Stimulated activated naive CD8-positive, alpha-beta T cell treated with anti-CD3 and anti-CD28 coated beads, Interleukin-15, Interleukin-2, amounts not matched to agents 100 ng/mL and 50 ng/mL, for 24 hours (primary cell): ENCODE results near the gene ZNF653.
"Not testable (repeated sequence)": the region's sequence is repeated elsewhere in the genome, so short reads cannot be mapped to it uniquely, and the experiment has no call there.

ENCODE experiments used
- H3K27ac Mint-ChIP-seq: one replicate; pipeline ENCODE4 v1.8.0; 2021; ENCODE audit warnings: mild to moderate bottlenecking, mixed read lengths
- H3K27me3 Mint-ChIP-seq: one replicate; pipeline ENCODE4 v1.8.0; 2021; ENCODE audit warnings: mixed read lengths
- H3K36me3 Mint-ChIP-seq: one replicate; pipeline ENCODE4 v1.8.0; 2021; ENCODE audit warnings: low read depth, mixed read lengths
- H3K4me1 Mint-ChIP-seq: one replicate; pipeline ENCODE4 v1.8.0; 2021; ENCODE audit warnings: low read depth, mixed read lengths
- H3K4me3 Mint-ChIP-seq: one replicate; pipeline ENCODE4 v1.8.0; 2021; ENCODE audit warnings: mild to moderate bottlenecking, mixed read lengths
- H3K9me3 Mint-ChIP-seq: one replicate; pipeline ENCODE4 v1.8.0; 2021; ENCODE audit warnings: mixed read lengths

The ZNF653 gene

DNA sequence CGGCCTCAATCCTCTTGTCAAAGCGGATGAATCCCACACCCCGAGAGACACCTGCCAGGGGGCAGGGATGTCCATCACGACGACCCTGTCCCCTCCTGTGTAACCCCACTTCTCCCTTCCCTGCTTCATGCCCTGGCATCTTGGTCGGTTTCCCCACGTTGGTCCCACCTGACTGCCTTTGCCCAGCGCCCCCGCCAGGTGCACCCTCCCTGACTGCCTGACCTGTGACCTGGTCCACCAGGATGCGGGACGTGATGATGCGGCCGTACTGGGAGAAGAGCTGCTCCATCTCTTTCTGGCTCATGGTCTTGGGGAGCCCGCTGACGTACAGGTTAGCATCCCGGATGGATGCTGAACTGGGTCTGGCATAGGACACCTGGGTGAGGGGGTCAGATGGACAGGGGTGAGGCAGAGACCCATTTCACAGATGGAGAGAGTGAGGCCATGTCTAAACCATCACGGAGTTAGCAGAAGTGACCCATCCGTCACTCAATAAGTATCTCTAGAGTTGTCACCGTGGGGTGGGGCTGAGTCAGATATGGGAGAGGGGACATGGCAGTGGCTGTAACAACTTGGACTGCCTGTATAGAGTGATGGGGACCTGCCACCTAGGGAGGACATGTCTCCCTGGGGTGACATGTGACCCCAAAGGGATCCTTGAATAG is 47.3 kb downstream of the ZNF653 start:
- peaks cover 10% of the 10 kb centered on the region for H3K27me3 Mint-ChIP-seq
- H3K4me3 Mint-ChIP-seq: no peak overlapping the region
- H3K27ac Mint-ChIP-seq: no peak overlapping the region
- no peaks in the 10 kb centered on the region for H3K4me1 Mint-ChIP-seq
- no peaks in the 10 kb centered on the region for H3K9me3 Mint-ChIP-seq
- no peaks in the 10 kb centered on the region for H3K36me3 Mint-ChIP-seq

DNA sequence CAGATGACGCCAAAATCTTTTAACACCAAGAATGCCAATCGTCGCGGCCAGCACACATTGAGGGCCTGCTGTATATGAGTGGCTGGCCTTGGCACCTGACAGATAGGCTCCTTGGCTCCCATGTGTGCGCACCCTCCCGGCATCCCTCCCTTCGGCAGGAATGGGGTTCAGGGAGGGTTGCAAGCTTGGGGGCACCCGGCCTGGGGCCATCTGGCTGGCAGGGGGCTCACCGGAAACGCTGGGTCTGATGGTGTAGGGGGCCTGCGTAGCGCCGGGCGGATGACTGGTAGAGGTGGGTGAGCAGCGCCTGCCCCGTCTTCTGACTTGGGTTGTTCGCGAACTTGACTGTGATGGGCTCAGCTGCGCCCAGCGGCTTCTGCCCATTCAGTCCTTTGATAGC is 47.8 kb downstream of the ZNF653 start:
- Mint-ChIP-seq H3K27ac (no peak overlapping the region), H3K4me1 (no peaks in the 10 kb centered on the region), H3K27me3 (peaks cover 10% of the 10 kb centered on the region), H3K4me3 (no peak overlapping the region), H3K9me3 (no peaks in the 10 kb centered on the region), H3K36me3 (no peaks in the 10 kb centered on the region)

DNA sequence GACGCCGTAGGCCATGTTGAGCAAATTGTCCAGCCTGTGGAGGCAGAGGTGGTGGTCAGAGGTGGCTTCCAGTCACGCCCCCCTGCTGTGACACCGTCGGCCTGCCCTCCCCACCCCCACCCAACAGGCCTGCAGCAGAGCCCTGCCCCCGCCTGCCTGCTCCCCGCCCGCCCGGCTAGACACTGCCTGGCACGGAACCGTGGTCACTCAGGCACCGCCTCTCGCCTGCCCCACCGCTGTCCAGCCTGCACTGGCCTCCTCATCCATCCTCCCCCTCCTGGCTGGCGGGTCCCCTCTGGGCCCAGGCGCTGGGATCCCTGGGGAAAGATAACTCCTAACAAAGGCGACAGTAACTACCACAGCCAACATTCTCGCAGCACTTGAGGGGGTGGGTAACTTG is 48.5 kb downstream of the ZNF653 start:
- no peak overlapping the region for H3K4me3 Mint-ChIP-seq
- H3K9me3 Mint-ChIP-seq: no peaks in the 10 kb centered on the region
- H3K27ac Mint-ChIP-seq: no peak overlapping the region
- H3K36me3 Mint-ChIP-seq: no peaks in the 10 kb centered on the region
- H3K4me1 Mint-ChIP-seq: no peaks in the 10 kb centered on the region
- H3K27me3 Mint-ChIP-seq: peaks cover 10% of the 10 kb centered on the region

DNA sequence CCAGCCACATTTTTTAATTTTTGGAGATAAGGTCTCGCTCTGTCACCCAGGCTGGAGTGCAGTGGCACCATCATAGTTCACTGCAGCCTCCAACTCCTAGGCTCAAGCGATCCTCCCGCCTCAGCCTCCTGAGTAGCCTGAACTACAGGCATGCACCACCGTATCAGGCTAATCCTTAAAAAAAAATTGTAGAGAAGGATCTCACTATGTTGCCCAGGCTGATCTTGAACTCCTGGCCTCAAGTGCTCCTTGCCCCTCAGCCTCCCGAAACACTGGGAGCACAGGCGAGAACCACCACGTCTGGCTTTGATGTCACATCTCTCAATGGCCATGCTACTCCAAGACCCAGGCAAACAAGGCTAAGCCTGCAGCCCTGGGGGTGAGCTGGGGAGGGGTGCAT is 49.0 kb downstream of the ZNF653 start:
- H3K4me3 Mint-ChIP-seq: no peak overlapping the region
- no peaks in the 10 kb centered on the region for H3K9me3 Mint-ChIP-seq
- no peak overlapping the region for H3K27ac Mint-ChIP-seq
- peaks cover 10% of the 10 kb centered on the region for H3K27me3 Mint-ChIP-seq
- H3K4me1 Mint-ChIP-seq: no peaks in the 10 kb centered on the region
- H3K36me3 Mint-ChIP-seq: no peaks in the 10 kb centered on the region

DNA sequence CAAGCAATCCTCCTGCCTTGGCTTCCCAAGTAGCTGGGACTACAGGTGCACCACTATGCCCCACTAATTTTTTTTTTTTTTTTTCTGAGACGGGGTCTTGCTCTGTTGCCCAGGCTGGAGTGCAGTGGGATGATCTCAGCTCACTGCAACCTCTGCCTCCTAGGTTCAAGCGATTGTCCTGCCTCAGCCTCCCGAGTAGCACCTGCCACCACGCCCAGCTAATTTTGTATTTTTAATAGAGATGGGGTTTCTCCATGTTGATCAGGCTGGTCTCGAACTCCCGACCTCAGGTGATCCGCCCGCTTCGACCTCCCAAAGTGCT is 50.4 kb downstream of the ZNF653 start:
- H3K36me3 Mint-ChIP-seq, H3K27me3 Mint-ChIP-seq, H3K4me3 Mint-ChIP-seq: not testable (repeated sequence)

DNA sequence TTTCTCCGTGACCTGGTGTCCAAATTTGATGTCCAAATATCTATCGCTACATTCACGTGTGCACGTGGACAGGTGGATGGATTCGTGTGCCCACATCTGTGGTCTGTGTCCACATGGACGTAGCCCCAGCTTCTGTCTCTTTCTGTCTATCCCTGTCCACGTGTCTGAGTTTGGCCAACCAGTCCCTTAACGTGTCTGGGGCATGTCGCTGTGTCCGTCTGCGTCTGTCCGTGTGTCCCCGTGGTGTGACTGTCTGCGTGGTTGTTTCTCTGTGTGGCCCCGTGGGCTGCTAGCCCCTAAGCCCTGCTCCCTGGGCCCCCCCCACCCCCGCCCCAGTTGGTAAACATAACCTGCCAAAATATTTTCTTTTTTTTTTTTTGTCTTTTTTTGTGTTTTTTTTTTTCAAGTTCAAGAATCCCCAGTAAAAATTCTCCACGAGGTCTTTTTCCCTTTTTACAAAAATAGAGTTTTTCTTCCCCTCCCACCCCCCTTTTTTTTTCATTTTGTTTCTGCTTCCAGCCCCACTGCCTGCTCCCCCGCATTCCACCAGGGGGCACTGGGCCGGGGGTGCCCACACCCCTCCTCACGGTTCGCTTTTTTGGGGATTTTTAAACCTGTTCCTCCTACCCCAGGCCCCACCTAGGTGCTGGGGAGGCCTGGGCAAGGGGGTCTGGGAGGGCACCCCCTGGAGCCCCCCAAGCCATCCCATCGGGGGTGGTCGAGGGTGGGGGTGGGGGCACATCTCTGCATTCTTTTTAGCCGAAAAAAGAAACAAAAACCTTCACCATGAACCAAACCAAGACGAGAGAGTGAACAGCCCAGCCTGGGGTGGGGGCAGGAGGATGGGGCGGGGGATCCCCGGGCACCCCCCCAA is 51.9 kb downstream of the ZNF653 start:
- Mint-ChIP-seq H3K27ac (no peak overlapping the region), H3K4me1 (no peaks in the 10 kb centered on the region), H3K9me3 (no peaks in the 10 kb centered on the region), H3K27me3 (no peaks in the 10 kb centered on the region), H3K36me3 (peaks cover 11% of the 10 kb centered on the region), H3K4me3 (no peak overlapping the region)

More for the DNA sequence above, 50.4 kb downstream of the ZNF653 start:
- not testable (repeated sequence) for H3K27ac Mint-ChIP-seq, H3K9me3 Mint-ChIP-seq, H3K4me1 Mint-ChIP-seq

DNA sequence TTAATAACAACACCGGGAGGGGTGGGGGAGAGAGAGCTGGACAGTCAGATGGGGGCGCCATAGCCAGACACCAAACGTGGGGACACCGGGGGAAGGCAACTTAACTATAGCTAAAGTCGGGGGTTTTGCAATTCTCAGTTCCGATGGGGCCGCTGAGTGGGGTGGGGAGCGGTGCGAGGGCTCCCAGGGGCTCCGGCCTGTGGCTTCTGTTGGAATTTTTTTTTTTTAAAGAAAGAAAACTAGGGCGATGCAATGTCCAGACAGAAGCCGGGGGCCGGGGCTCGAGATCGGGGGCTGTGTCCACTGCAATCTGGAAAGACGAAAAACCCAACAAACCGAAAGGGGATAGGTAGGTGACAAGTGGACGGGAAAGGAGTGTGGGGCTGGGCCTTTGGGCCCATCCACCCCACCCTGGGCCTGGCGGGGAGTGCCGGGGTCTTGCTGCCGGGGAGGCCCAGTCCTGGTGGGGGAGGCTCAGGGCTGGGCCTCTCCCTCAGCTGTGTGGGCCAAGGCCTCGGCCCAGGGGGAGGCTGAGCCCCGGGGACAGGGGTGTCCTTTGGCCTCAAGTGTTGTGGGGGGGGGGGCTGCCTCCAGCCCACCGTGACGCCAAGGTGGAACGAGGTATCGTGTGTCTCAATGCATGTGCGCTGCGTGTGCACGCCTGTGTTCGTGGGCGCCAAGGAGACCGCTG is 52.9 kb downstream of the ZNF653 start:
- H3K36me3 Mint-ChIP-seq: peaks cover 11% of the 10 kb centered on the region

DNA sequence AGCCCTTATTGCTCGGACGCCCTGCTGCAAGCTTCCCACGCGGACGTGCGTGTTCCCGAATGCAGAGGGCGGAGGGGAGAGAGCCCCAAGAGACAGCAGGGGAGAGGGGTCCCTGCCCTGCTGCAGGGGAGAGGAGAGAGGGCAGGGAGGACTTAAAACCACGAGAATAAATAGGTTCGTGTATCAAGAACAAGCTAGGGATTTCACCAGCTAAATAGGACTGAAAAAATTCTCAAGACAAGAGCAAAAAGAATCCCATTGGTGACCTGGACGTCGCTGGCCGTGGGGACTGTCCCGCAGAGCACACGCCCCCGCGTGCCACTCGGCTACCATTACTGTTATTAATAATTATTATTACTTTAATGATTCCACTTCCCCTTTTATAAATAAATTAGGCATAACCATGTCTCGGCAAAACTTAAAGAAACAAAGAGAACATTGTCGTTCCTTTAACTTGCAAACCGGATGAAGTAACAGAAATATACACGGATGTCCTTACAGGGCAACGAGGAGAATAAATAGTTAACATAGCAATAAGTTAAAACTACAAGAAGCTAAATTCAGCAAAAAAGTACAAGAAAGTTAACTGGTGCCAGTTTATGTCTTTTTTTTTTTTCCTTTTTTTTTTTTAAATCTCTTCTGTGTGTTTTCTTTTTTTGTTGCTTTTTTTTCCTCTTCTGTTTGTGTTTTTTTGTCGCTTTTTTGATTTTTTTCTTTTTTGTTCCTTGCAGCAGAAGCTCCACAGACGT is 53.6 kb downstream of the ZNF653 start:
- Mint-ChIP-seq H3K27ac (no peak overlapping the region), H3K27me3 (no peaks in the 10 kb centered on the region), H3K9me3 (no peaks in the 10 kb centered on the region), H3K4me1 (no peaks in the 10 kb centered on the region), H3K36me3 (peaks cover 11% of the 10 kb centered on the region), H3K4me3 (no peak overlapping the region)

More for the DNA sequence above, 52.9 kb downstream of the ZNF653 start:
- Mint-ChIP-seq H3K9me3 (no peaks in the 10 kb centered on the region), H3K27me3 (no peaks in the 10 kb centered on the region), H3K4me3 (no peak overlapping the region), H3K4me1 (no peaks in the 10 kb centered on the region), H3K27ac (no peak overlapping the region)

DNA sequence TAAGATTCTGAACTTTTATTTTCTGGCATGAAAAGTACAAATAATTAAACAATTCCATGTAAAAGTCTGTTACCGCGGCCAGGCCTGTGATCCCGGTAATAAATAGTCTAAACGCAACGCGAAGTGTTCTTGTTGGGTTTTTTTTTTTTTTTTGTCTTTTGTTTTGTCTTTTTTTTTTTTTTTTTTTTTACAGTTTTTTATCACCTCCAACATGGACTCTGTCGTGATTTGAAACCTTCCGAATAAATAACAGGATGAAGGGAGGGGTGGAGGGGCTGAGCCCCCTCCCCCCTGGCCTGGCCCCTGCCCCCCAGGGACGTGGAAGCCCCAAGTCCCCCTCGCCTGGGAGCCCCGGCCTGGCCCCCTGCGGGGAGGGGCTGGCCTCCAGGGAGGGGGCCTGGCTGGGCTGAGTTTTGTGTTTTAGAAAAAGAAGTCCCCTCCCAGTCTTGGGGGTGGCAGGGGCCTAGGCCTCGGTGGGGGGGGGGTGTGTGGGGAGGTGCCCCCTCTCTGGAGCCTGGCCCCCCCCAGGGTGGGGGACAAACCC is 54.2 kb downstream of the ZNF653 start:
- no peaks in the 10 kb centered on the region for H3K9me3 Mint-ChIP-seq
- H3K27ac Mint-ChIP-seq: no peak overlapping the region
- H3K27me3 Mint-ChIP-seq: no peaks in the 10 kb centered on the region
- H3K36me3 Mint-ChIP-seq: peaks cover 11% of the 10 kb centered on the region
- no peak overlapping the region for H3K4me3 Mint-ChIP-seq
- no peaks in the 10 kb centered on the region for H3K4me1 Mint-ChIP-seq

DNA sequence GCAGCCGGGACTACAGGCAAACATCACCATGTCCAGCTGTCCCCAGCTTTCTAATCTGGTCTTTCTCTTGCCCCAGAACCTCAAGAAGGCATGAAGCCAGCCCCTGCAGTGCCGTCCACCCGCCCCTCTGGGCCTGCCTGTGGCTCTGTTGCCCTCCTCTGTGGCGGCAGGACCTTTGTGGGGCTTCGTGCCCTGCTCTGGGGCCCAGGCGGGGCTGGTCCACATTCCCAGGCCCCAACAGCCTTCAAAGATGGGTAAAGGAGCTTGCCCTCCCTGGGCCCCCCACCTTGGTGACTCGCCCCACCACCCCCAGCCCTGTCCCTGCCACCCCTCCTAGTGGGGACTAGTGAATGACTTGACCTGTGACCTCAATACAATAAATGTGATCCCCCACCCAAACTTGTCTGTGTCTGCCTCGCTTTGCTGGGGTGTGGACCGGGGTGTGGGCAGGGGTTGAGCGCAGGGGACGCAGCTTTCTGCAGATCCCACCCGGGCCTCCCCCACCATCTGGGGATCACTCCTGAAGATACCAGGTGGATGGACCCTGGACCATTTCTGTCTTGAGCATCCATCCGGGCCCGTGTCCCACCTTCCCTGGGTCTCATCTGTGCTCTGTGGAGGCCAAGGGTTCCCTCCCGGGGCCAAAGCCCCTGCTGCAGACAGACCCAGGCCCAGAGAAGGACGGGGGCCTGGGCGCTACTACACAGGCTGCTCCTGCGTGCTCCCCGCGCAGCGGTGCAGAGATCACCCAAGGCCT is 54.9 kb downstream of the ZNF653 start:
- no peaks in the 10 kb centered on the region for H3K9me3 Mint-ChIP-seq
- H3K4me3 Mint-ChIP-seq: no peak overlapping the region
- H3K36me3 Mint-ChIP-seq: peaks cover 11% of the 10 kb centered on the region
- H3K27ac Mint-ChIP-seq: no peak overlapping the region
- H3K27me3 Mint-ChIP-seq: no peaks in the 10 kb centered on the region
- H3K4me1 Mint-ChIP-seq: no peaks in the 10 kb centered on the region

DNA sequence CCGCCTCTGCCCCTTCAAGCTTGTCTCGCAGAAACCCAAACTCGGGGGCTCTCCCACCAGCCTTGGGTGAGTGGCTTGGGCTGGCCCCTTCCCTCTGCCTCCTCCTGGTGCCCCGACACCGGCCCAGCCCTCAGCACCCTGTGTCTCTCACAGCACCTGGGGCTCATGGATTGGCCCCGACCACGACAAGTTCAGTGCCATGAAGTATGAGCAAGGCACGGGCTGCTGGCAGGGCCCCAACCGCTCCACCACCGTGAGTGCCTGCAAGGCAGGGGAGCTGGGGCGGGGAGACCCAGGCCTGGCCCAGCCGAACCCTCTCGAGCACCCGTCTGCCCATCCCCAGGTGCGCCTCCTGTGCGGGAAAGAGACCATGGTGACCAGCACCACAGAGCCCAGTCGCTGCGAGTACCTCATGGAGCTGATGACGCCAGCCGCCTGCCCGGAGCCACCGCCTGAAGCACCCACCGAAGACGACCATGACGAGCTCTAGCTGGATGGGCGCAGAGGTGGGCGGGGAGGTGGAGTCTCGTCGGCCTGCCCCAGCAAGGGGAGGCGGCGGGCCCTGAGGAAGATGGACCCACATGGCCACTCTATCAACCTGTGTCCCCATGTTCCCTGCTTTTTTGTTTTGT is 56.6 kb downstream of the ZNF653 start:
- Mint-ChIP-seq H3K27ac (no peak overlapping the region), H3K4me1 (no peaks in the 10 kb centered on the region), H3K27me3 (no peaks in the 10 kb centered on the region), H3K4me3 (no peak overlapping the region), H3K9me3 (no peaks in the 10 kb centered on the region), H3K36me3 (peaks cover 20% of the 10 kb centered on the region)

DNA sequence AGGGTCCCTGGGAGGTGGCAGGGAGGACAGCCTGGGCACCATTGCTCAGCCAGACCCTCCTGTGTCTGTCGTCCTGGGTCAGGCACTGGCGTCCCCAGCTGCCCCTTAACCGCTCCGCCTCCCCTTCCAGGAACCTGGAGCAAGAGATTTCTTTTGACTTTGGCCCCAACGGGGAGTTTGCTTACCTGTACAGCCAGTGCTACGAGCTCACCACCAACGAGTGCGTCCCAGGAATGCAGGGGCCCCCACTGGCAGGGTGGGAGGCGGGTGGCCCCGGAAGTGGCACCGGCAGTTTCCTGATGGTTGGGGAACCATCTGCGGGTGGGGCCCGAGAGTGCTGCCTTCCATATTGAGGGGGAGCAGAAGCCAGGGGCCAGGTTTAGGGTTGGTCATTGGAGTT is 57.2 kb downstream of the ZNF653 start:
- Mint-ChIP-seq H3K27me3 (no peaks in the 10 kb centered on the region), H3K4me3 (no peak overlapping the region), H3K4me1 (no peaks in the 10 kb centered on the region), H3K9me3 (no peaks in the 10 kb centered on the region), H3K36me3 (peaks cover 23% of the 10 kb centered on the region), H3K27ac (no peak overlapping the region)

DNA sequence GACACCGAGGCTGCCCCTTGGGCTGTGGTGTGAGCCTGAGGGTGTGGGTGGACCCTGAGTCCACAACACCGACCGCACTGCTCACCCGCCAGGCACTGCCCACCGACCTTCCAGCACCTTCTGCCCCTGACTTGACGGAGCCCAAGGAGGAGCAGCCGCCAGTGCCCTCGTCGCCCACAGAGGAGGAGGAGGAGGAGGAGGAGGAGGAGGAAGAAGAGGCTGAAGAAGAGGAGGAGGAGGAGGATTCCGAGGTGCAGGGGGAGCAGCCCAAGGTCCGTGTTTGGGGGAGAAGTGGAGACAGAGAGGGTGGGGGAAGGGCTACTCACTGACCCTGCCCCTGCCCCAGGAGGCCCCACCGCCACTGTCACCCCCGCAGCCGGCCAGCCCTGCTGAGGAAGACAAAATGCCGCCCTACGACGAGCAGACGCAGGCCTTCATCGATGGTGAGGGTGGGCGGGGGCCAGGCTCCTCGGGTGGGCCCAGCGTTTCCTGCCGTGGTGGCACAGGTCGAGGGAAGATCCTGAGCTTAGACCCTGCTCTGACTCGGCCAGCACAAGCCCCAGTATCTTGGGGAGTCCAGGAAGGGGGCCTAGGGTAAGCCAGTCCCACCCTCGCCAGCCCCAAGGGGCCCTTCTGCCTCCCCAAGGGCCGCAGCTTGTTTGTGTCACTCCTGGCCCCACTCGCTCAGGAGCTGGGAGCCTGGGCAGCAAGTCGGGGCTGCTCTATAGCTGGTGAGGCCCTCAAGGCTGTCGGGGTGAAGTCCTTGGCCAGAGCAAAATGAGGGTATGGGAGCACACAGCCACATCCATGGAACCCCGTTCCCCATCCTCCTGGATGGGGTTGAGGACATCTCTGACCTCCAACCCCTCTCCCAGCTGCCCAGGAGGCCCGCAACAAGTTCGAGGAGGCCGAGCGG is 58.0 kb downstream of the ZNF653 start:
- no peaks in the 10 kb centered on the region for H3K4me1 Mint-ChIP-seq
- H3K27me3 Mint-ChIP-seq: no peaks in the 10 kb centered on the region
- H3K9me3 Mint-ChIP-seq: no peaks in the 10 kb centered on the region
- H3K27ac Mint-ChIP-seq: no peak overlapping the region
- no peak overlapping the region for H3K4me3 Mint-ChIP-seq
- H3K36me3 Mint-ChIP-seq: peaks cover 23% of the 10 kb centered on the region
